Right kidney (tissue), 9 donors: ENCODE measurements around the gene CYP4X1.
A peak's percentile ranks its signal among the peaks of the same experiment; 100 is the strongest.
"Not testable (repeated sequence)": the region's sequence is repeated elsewhere in the genome, so short reads cannot be mapped to it uniquely, and the experiment has no call there.

Experiments used
- DNase-seq: peaks from one replicate; pipeline ENCODE4 v3.0.0-alpha.2; 2016
- long read RNA-seq, 8 donors: transcript quantifications; one replicate each; lab custom pipeline, GENCODE V29; 2026

The CYP4X1 gene, protein sequence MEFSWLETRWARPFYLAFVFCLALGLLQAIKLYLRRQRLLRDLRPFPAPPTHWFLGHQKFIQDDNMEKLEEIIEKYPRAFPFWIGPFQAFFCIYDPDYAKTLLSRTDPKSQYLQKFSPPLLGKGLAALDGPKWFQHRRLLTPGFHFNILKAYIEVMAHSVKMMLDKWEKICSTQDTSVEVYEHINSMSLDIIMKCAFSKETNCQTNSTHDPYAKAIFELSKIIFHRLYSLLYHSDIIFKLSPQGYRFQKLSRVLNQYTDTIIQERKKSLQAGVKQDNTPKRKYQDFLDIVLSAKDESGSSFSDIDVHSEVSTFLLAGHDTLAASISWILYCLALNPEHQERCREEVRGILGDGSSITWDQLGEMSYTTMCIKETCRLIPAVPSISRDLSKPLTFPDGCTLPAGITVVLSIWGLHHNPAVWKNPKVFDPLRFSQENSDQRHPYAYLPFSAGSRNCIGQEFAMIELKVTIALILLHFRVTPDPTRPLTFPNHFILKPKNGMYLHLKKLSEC
- long read RNA-seq, donor 1, transcript CYP4X1-201 (12 exons, 2,357 nt), result major isoform, 5 of 5 reads
- long read RNA-seq, donor 1, partial matches to known transcripts, result 0 of 5 reads
- long read RNA-seq, donor 1, other reads (novel, unspliced or antisense), result 0 of 5 reads
- long read RNA-seq, donor 2, result 0 reads
- long read RNA-seq, donor 3, partial matches to known transcripts, result 0 of 1 reads
- long read RNA-seq, donor 3, other reads (novel, unspliced or antisense), result 0 of 1 reads
- long read RNA-seq, donor 4, result 0 reads
- long read RNA-seq, donor 5, partial matches to known transcripts, result 0 of 3 reads
- long read RNA-seq, donor 5, other reads (novel, unspliced or antisense), result 0 of 3 reads
- long read RNA-seq, donor 6, result 0 reads
- long read RNA-seq, donor 7, partial matches to known transcripts, result 0 of 1 reads
- long read RNA-seq, donor 7, other reads (novel, unspliced or antisense), result 0 of 1 reads
- long read RNA-seq, donor 8, partial matches to known transcripts, result 0 of 3 reads
- long read RNA-seq, donor 8, other reads (novel, unspliced or antisense), result 0 of 3 reads

DNA sequence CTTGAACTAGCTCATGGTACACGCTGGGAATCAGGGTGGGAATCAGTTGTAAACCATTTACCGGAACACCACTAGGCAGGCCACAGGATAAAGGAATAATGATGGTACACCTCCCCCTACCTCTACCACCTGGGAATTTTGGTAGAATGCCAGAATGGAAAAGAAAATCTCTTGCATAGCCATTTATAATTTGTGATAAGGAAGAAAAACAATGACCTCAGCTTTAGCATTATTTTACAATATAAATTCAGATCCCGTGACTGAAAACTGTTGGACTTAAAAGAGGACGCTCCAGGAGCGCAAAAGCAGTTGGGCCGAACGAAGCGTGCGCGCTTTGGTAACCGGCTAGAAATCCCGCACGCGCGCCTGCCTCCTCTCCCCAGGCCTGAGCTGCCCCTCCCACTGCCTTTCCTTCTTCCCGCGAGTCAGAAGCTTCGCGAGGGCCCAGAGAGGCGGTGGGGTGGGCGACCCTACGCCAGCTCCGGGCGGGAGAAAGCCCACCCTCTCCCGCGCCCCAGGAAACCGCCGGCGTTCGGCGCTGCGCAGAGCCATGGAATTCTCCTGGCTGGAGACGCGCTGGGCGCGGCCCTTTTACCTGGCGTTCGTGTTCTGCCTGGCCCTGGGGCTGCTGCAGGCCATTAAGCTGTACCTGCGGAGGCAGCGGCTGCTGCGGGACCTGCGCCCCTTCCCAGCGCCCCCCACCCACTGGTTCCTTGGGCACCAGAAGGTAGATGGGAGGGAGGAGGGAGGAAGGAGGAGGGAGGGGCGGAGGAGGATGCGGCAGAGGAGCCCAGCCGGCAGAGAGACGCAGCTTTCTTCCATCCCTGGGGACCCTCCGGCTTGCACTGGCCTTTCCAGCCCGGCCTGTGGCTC lies at the start of gene CYP4X1:
Gene CYP4X1, plus strand, starts transcription at position 402 of the 873 bp plus-strand sequence. Its CDS starts 149 bp downstream, at position 551.
- DNase-seq, result peak; percentile 70

DNA sequence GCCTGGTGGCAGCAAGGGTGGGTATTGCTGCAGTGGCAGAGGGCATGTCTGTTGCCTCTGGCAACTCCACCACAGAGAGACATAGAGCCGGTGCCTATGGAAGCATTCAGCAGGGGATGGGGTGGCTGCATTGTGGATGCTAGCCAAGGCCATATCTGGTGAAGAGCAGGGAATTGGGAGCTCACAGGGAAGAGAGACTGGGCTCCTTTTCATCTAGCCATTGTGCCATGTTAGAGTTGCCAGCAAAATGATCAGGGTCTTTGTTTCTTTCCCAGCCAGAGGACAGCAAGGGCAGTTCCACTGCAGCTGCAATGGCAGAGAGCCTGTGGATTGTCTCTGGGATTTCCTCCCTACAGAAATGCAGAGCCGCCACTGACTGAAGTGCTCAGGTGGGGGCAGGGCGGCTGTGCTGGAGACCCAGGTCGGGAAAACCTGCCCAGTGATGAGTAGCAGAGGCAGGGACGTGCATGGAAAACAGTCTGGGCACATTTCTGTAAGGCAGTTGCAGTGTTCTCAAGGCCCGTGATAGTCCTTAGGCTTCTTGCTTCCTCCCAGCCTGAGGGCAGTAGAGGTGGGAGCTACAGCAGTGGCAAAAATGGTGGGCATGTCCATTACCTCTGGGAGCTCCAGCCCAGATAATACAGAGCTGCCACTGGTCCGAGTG lies 40.2 kb upstream of the CYP4X1 start:
- DNase-seq, result no peak

DNA sequence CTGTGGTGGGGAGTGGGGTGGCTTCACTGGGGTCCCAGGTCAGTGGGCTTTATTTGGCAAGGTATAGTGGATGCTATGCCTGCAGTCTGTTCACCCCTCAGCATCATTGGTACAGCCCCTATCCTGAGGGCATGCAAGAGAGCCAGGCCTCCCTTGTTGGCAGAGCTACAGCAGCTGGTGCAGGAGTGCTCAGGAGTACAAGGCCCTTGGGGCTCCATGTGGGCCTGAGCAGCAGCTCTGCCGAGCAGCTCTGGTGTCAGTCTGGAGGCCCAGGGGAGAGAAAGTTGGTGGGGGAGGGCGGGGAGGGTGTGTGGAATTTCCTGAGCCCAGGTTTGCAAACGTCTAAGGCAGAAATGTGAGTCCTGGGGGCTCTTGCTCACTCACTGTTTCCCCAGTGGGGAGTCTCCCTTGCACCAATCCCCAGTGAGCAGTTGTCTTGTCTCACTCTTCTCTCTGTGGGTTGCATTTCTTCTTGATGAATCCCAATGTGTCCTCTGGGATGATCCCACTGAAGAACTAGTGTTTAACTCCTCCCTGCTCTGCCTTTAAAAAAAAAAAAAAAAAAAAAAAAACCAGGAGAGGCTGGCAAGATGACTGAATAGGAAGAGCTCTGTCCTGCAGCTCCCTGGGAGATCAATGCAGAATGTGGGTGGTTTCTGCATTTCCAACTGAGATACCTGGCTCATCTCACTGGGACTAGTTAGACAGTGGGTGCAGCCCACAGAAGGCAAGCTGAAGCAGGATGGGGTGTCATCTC lies 39.5 kb upstream of the CYP4X1 start:
- DNase-seq, result no peak

DNA sequence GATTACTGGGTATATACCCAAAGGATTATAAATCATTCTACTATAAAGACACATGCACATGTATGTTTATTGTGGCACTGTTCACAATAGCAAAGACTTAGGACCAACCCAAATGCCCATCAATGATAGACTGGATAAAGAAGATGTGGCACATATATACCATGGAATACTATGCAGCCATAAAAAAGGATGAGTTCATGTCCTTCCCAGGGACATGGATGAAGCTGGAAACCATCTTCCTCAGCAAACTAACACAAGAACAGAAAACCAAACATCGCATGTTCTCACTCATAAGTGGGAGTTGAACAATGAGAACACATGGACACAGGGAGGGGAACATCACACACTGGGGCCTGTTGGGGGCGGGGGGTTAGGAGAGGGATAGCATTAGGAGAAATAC lies 32.9 kb upstream of the CYP4X1 start:
- not testable (repeated sequence) for DNase-seq

DNA sequence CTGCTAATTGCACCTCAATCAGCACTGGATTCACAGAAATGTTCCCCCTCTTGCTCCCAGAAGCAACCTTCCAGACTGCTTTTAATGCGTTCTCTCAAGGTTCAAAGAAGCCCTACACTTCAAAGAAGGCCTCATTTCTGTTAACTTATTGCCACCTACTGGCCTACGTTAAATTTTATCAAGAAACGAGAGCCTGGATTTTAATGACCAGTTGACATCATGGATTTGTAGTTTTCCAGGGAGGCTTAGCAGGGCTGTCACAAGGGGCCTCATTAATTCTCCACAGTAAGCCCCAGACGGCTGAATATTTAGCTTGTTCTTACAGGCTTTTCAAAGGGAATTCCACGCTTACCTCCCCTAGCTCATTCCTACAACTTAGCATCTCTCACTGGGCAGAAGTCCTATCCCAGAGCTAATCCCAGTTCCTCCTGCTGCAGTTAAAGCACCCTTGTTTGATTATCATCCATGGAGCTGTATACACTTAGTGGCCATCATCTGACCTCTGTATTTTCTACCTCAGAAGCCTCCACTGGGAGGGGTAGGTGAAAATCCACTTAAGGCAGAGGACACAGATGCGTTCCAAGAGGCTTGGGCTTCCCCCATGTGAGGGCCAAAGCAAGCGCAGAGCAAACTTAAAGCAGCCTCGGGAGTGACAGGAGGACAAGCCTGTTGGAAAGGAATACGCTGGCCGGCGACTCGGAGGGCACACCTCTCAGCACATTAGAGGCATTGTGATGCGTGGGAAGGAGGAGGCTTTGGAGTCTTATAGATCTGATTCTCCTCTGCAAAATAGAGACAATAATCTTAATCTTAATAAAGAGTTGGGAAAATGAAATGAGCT lies 32.2 kb upstream of the CYP4X1 start:
- DNase-seq, result peak; percentile 22

DNA sequence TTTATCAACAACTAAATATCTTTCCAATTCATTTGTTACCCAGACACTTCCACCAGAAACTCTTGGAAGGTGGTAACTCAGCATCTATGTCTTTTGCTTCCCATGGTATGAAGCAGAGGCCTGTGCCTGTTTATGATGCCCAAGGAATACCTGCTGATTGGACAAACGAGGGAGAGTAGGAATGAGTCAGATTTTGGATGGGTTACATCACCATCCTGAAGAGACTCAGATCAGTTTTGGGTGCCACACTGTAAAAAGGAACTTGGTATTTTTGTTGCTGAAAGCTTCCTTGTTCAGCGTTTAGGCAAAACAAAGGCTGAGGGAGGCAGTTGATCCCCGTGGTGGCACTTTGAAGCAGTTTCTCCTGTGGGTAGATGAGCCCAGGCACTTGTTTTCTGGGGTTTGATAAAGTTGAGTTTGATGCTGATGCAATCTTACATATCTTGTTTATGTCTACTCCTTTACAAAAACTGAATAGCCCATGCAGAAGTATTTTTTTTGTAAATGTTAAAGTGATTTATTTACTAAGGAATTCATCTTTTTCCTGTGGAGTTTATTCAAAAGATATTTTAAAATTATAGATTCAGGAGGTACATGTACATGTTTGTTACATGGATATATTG lies 26.7 kb upstream of the CYP4X1 start:
- DNase-seq, result no peak

DNA sequence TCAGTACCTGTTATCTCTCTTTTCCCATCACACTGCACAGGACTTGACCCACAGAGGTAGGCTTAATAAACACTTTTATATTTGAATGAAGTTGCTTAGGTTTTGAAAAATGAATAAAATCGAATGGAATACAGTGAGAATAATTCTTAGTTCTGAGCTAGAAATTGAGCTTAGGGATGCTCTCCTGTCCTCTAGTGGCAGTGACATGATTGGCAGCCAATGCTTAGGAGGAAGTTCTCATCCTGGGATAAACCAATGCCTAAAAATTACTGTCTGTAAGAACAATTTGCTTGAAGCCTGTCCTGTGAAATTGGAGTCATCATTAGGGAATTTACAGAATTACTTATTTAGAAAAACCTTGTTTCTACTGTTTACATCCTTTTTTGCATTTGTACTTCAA lies 21.3 kb upstream of the CYP4X1 start:
- no peak for DNase-seq

DNA sequence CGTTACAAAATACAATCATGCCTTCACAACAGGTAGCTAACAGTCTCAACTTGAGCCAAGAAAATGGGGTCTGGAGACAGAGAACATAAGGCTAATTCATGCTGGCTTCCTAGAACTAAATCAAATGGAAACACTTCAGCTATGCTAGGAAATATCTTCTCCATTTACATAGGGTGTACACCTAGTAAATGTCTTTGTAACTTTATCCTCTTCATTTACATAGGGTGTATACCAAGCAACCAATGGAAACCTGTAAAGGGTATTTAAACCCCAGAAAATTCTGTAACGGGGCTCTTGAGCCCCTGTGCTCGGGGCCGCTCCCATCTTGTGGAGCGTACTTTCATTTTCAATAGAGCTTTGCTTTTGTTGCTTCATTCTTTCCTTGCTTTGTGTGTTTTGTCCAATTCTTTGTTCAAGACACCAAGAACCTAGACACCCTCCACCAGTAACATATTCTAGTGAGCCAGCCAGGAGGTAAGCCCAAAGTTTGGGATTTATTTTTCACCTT lies 19.5 kb upstream of the CYP4X1 start:
- no peak for DNase-seq

DNA sequence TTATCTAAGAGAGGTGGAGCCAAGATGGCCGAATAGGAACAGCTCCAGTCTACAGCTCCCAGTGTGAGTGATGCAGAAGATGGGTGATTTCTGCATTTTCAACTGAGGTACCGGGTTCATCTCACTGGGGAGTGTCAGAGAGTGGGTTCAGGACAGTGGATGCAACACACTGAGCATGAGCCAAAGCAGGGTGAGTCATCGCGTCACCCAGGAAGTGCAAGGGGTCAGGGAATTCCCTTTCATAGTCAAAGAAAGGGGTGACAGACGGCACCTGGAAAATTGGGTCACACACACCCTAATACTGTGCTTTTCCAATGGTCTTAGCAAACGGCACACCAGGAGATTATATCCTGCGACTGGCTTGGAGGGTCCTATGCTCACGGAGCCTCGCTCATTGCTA lies 17.0 kb upstream of the CYP4X1 start:
- DNase-seq, result not testable (repeated sequence)

DNA sequence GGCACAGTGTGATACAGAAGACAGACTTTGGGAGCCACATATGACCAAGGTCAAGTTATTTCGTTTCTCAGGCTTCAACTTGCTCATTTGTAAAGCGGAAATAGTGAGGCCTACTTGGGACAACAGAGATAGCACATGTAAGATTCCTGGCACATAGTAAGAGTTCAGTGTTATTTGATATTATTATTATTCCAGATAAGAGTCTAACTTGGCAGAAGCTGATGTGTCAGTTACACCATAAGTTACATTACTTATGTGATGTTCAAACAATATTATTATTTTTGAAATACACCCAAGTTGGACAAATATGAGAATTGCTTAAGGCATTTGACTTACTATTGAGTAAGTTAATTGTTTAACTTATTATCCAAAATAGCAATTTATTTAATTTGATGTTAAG lies 10.2 kb upstream of the CYP4X1 start:
- DNase-seq, result no peak

DNA sequence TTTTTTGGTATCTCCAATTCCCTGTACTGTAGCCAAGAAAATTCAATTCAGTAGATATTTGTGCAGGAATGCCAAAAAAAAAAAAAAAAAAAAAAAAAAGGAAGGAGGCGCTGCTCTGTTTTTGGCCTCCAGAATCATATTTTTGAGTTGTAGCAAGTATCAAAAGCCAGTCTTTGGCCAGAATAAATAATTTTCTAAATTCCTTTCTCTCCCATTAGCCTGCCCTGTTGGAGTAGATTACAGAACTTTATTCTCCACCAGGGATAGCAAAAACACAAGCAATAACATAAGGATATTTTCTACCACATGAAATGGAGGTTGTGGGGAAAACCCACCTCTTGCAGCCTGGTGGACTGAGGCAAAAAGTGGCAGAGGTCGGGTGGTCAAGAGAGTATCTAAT lies 2.4 kb upstream of the CYP4X1 start:
- DNase-seq, result no peak

DNA sequence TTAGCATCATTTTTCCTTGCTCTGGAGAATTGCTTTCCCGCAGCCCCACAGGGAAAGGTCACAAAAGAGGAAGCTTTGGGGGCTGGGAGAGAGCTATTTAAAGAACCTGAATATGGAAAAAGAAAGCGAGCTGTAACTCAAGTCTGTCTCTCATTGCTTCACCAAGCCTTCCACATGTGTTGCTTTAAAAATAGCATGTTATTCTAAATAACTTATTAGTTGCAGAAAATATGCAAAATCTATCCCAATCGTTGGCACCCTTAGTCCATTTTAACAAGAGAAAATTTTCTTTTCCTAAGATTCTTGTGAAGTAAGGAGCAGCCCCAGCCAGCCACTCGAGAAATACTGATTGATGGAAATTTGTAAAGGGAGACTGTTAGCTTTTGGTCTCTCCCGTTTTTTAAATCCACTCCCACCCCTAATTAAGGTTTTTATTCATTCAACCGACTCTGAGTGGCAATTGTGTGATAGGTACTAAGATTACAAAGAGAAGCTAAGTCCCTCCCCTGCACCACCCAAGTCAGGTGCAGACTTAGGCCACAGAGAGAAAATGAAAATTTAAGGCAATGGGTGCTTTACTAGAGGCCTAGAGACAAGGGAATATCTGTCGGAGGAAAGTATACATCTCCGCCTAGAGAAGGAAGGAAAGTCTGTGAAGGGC lies 802 bp downstream of the CYP4X1 start:
- DNase-seq, result peak; percentile 11

DNA sequence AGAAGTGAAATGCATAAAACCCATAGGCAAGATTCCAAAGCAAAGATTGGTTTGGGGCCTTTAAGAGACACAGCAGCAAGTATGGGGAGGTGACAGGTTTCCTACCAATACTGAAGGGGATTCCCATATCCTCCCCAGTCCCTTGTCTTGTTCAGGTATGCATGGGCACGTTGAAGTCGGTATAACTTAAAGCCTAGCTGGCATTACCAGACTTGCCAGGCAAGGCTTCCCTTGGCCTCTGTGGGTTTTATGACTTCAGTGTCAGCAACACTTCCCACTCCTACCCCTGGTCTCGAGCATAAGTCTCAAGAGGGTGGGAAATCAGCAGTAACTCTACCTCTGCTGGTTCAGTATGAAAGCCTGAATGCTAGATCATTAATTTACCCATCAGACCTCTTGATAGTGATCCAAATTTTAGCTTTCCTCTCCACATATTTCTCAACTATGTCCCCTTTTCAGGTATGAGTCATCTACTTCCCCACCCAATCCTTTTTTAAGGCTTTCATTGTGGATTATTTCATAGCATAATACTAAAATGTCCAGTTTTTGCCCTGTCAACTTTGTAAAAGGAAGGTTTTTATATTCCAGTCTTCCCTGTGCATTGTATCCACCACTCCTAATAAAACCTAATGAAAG lies 6.8 kb downstream of the CYP4X1 start:
- no peak for DNase-seq

DNA sequence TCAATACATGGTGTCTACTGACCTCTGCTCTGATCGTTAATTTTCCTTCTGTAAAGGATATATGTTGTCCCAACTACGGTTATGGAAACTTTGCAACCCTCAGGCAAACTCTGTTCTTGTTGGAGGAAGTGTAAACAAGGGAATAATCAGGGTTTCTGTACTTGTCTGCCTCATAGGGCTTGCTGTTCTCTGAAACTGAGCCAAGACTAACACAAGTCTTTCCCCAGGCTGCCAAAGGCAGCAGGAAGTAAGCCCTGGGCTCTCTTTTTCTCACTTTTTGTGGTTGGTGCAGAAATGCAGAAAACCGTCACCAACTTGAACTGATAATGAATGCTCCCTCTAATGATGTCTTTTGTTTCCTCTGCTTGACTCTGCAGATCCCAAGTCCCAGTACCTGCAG lies 7.6 kb downstream of the CYP4X1 start:
- DNase-seq, result no peak

DNA sequence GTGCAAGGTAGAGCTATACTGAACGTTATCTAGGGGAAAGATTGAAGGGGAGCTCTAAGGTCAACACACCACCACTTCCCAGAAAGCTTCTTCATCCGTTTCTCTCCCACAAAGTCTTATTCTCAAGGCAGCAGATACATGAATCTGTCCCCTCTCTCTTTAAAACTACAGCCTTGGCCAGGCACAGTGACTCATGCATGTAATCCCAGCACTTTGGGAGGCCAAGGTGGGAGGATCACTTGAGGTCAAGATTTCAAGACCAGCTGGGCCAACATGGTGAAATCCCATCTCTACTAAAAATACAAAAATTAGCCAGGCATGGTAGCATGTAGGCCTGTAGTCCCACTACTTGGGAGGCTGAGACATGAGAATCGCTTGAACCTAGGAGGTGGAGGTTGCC lies 8.1 kb downstream of the CYP4X1 start:
- DNase-seq, result no peak

DNA sequence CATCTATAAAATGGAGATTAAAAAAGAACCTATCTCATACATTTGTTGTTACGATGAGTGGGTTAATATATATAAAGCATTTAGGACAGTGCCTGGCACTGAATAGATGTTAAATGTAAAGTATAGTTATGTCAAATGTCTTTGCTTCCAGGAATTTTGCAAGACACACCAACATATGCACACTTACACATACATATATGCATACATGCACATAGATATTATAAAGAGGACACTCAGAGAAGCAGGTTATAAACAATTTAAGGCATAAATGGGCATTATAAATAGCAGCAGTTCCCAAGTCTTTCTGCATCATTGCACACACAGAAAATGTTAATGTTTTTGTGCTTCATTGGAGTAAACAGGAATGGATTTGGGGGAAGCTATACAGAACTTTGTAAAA lies 13.3 kb downstream of the CYP4X1 start:
- no peak for DNase-seq

DNA sequence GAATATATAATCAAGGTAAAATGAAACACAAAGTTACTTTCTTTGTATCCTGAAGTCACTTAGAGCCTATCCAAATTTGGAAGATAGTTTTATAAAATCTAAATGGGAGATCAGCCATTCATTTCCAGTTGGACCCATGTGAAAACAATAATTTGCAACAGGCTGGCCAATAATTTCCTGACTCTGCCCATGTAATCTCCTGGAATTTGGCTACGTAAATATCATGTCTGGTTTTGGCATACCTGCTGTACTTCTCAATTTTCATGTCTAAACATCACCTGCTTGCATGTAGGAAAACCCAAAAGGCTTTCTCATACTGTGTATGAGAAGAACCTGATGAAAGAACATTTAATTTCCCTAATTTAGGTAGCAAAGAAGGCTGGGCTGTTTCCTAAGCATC lies 35.9 kb downstream of the CYP4X1 start:
- DNase-seq, result no peak

DNA sequence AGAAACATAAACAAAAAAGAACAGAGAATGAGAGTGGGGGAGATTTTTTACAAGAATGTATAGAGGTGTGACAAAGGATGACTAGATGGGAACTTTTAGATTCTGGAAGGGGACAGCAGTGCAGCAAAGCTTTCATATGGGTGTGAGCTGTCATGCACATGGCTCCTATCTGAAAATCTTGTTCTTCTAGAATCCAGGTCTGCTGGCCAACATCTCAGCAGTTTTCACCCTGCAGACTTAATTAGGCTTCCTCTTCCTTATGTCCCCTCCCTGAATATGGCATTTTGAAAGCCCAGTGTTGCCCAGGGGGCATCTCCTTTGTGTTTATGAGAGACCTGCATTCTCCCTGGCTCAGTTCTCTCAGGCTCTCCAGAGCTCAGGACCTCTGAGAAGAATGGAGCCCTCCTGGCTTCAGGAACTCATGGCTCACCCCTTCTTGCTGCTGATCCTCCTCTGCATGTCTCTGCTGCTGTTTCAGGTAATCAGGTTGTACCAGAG lies 43.7 kb downstream of the CYP4X1 start, which contains the start of gene CYP4Z1:
Gene CYP4Z1, plus strand, starts transcription at position 135 of the 498 bp plus-strand sequence. Its CDS starts 260 bp downstream, at position 395.
- no peak for DNase-seq
